T-cell (primary cell): Measurements from ENCODE around the gene EPDR1. TPM values are rescaled to one million over a fixed set of nuclear protein-coding genes. Genes with fewer than 3 reads are reported as not detected.

Experiments
- ATAC-seq, 4 experiments: fragments of 200-7000 bp in 3 of 4; fragments of 150-1000 bp in 1 of 4; cut with Tn5 transposase; replicated peaks in 1 of 4; 1 replicate in 3 of 4; 2 replicates in 1 of 4; pipeline ENCODE4 v1.10.0; 2021; ENCODE audit warnings: moderate library complexity in 3 of 4, mild to moderate bottlenecking in 2 of 4, moderate number of reproducible peaks in 1 of 4
- CTCF ChIA-PET, 2 donors: fragments of 300-600 bp; sonication (Branson Sonifier 250); formaldehyde crosslinking; loops; one replicate each; lab custom pipeline; 2022; ENCODE audit warnings: antibody characterized with exemption in 2 of 2; lab: Charles Lee
- POLR2A ChIA-PET, 2 donors: fragments of 300-600 bp; sonication (Branson Sonifier 250); formaldehyde crosslinking; loops; one replicate each; lab custom pipeline; 2022; ENCODE audit warnings: antibody characterized with exemption in 2 of 2; lab: Charles Lee
- DNase-seq, 35 experiments: peaks; one replicate each; pipeline versions ENCODE4 v3.0.0 to v3.0.0-alpha.2; 2013 to 2023
- H3K27ac ChIP-seq: one replicate; pipeline ENCODE4 v1.5.1; 2013; ENCODE audit warnings: low read length
- H3K27me3 ChIP-seq, 2 experiments: replicated peaks in 1 of 2; 1 replicate in 1 of 2; 2 replicates in 1 of 2; pipeline versions ENCODE4 v1.6.1 to v1.7.0; 2013; ENCODE audit warnings: low read length in 1 of 2, mixed read lengths in 1 of 2; ENCODE audit not compliant: control insufficient read depth in 2 of 2, insufficient read depth in 2 of 2; ENCODE audit errors: extremely low read depth in 1 of 2
- H3K36me3 ChIP-seq, 2 donors: 1 replicate in 1 of 2; 2 replicates in 1 of 2; pipeline versions ENCODE4 v1.6.1 to v1.7.0; 2013; ENCODE audit warnings: low read length in 1 of 2; ENCODE audit not compliant: control insufficient read depth in 2 of 2, insufficient read depth in 1 of 2; ENCODE audit errors: extremely low read depth in 1 of 2
- H3K4me1 ChIP-seq, 2 experiments: 1 replicate in 1 of 2; 2 replicates in 1 of 2; pipeline versions ENCODE4 v1.6.1 to v1.7.0; 2013; ENCODE audit warnings: low read length in 2 of 2, mixed read lengths in 1 of 2; ENCODE audit not compliant: insufficient read depth in 2 of 2, control insufficient read depth in 1 of 2; ENCODE audit errors: extremely low read depth in 1 of 2
- H3K4me3 ChIP-seq, 2 donors: 1 replicate in 1 of 2; 2 replicates in 1 of 2; pipeline versions ENCODE4 v1.5.1 to v1.7.0; 2013; ENCODE audit warnings: mild to moderate bottlenecking in 2 of 2, low read length in 1 of 2, moderate library complexity in 1 of 2; ENCODE audit not compliant: control insufficient read depth in 1 of 2; ENCODE audit errors: extremely low read depth in 1 of 2
- H3K9me3 ChIP-seq: 2 replicates; pipeline ENCODE4 v1.7.0; 2013
- H3K27ac Mint-ChIP-seq, 2 donors: one replicate each; pipeline ENCODE4 v1.8.0; 2020 to 2021; ENCODE audit warnings: mild to moderate bottlenecking in 2 of 2, mixed read lengths in 2 of 2
- H3K27me3 Mint-ChIP-seq, 2 donors: one replicate each; pipeline ENCODE4 v1.8.0; 2021 to 2022; ENCODE audit warnings: mixed read lengths in 2 of 2
- H3K36me3 Mint-ChIP-seq: one replicate; pipeline ENCODE4 v1.8.0; 2021; ENCODE audit warnings: mixed read lengths
- H3K4me1 Mint-ChIP-seq, 3 donors: one replicate each; pipeline ENCODE4 v1.8.0; 2020 to 2022; ENCODE audit warnings: mixed read lengths in 3 of 3, mild to moderate bottlenecking in 1 of 3
- H3K4me3 Mint-ChIP-seq, 3 donors: one replicate each; pipeline ENCODE4 v1.8.0; 2020 to 2022; ENCODE audit warnings: mild to moderate bottlenecking in 3 of 3, mixed read lengths in 3 of 3, moderate library complexity in 3 of 3
- H3K9me3 Mint-ChIP-seq, 3 donors: one replicate each; pipeline ENCODE4 v1.8.0; 2020 to 2022; ENCODE audit warnings: mixed read lengths in 3 of 3
- WGBS: methylation state at CpG from one replicate; pipeline ENCODE4 v1.1.5; 2013; ENCODE audit warnings: missing lambda C conversion rate; ENCODE audit not compliant: insufficient coverage; 5-methylcytosine and 5-hydroxymethylcytosine counted together
- total RNA-seq, 35 experiments: library from RNA in 6 of 35; stranded (reverse) in 6 of 35; fragments of 120-200 nt in 1 of 35; gene quantifications; one replicate each; pipeline versions ENCODE4 v1.2.1 to v1.2.4 and lab custom pipeline; 2013 to 2026

The EPDR1 gene
- 1 to 10 TPM in 2 of 5 donors, under 1 TPM in 3; 0.47 to 1.3 (median 0.68) TPM for total RNA-seq
- total RNA-seq (2013) = 0.63 TPM
- 0 to 2.0 (median 0.41) reads per million in 29 experiments for total RNA-seq (lab: John Stamatoyannopoulos, UW)

DNA sequence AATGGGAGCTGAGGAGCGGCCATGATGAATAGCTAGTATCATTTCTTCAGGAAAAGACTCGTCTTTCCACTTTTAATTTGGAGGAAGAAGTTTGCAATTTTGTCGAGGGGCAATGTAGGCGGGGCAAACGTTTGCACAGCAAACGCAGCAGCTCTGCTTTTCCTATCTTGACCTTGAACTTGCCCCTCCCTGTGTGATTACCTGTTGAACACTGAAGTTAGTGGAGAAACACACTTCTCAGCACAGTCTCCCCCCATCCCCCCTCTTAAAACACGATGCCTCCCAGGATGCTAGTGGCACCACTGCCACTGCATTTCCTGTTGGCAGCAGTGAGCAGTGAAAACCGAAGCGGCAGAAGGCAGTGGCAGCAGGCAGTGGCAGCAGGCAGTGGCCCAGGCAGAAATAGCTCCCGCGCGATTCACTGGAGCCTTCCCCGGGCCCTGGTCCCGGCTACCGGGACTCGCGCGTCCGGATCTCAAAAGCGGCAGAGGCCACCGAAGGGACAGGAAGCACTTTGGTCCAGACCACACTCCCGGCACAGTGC, at the start of gene EPDR1:
TSS of gene EPDR1 (plus strand) at position 336 of the 544 bp plus-strand sequence. CDS start 300 bp downstream, outside the sequence.
- Mint-ChIP-seq H3K9me3 (peaks cover 0 to 5% (median 3%) of the 10 kb centered on the region in 3 donors), H3K4me1 (peaks cover 20 to 26% (median 21%) of the 10 kb centered on the region in 3 donors), H3K27ac (no peak within 1 kb of the TSS), H3K27me3 (peaks cover 40 to 61% of the 10 kb centered on the region in 2 donors), H3K4me3 (peak within 1 kb of the TSS; percentile 70 to 83 (median 73)), H3K36me3 (no peaks in the 10 kb centered on the region)
- CTCF ChIA-PET = interaction anchor here in 1 of 2 donors (0.6 kb wide), 1 partner anchor 19 kb away, joined by 6 read pairs; no protein-coding TSS in a partner anchor
- Histone ChIP-seq H3K9me3 (no peaks in the 10 kb centered on the region), H3K4me3 (peak within 1 kb of the TSS; percentile 33 to 91), H3K4me1 (peaks cover 7 to 20% of the 10 kb centered on the region in 2 experiments), H3K27me3 (peaks cover 0 to 39% of the 10 kb centered on the region in 2 experiments), H3K36me3 (no peaks in the 10 kb centered on the region), H3K27ac (no peak within 1 kb of the TSS)
- POLR2A ChIA-PET = no interaction called here
- 9% methylated on average over 21 of the region's 22 CpGs for WGBS
- ATAC-seq (peak; percentile 59 to 83 (median 68)), DNase-seq (peak in 26 of 35 experiments; percentile 1 to 48 (median 18))

DNA sequence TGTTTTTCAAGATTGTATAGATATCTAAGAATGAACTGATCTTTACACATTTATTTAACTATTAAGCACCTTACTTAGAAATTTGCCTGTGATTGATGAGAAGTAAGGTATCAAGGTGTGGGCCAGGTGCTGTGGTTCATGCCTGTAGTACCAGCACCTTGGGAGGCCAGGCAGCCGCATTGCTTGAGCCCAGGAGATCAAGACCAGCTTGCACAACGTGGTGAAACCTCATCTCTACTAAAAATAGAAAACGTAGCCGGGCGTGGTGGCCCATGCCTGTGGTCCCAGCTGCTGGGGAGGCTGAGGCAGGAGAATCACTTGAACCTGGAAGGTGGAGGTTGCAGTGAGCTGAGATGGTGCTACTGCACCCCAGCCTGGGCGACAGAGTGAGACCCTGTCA, 38.4 kb upstream of the EPDR1 start:
- H3K27me3 ChIP-seq = peaks cover 0 to 3% of the 10 kb centered on the region in 2 experiments
- H3K9me3 Mint-ChIP-seq = peaks cover 0 to 3% (median 0%) of the 10 kb centered on the region in 3 donors
- no peak overlapping the region for H3K4me3 ChIP-seq
- ATAC-seq (no peak), DNase-seq (no peak)
- no peaks in the 10 kb centered on the region for H3K4me1 Mint-ChIP-seq
- no CpG with 5 or more reads among the region's 6 CpGs for WGBS
- no peak overlapping the region for H3K27ac ChIP-seq
- no peak overlapping the region for H3K4me3 Mint-ChIP-seq
- H3K27ac Mint-ChIP-seq = no peak overlapping the region
- H3K4me1 ChIP-seq = no peaks in the 10 kb centered on the region
- no peaks in the 10 kb centered on the region for H3K36me3 Mint-ChIP-seq
- H3K9me3 ChIP-seq = no peaks in the 10 kb centered on the region
- peaks cover 7 to 12% of the 10 kb centered on the region in 2 donors for H3K27me3 Mint-ChIP-seq
- CTCF ChIA-PET = no interaction called here
- POLR2A ChIA-PET = no interaction called here
- H3K36me3 ChIP-seq = no peaks in the 10 kb centered on the region

DNA sequence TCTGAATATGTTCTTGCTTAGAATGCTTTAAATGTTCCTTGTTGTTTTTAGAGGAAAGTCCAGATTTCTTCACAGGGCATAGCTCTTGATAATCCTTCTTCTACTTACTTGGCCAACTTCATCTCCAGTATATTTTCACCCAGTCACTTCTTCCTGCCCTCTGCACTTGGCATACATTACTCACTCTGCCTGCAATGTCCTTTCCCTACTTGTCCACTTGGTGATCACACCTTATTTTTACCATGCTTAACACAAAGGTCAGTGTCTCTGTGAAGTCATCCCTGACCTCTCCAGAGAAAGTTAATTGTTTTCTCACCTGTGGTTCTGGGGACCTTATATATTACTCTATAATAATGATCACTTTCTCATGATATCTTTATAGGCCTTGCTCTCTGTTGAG, 27.1 kb upstream of the EPDR1 start:
- H3K27ac Mint-ChIP-seq = no peak overlapping the region
- no peaks in the 10 kb centered on the region for H3K27me3 ChIP-seq
- H3K9me3 Mint-ChIP-seq = no peaks in the 10 kb centered on the region
- no peaks in the 10 kb centered on the region for H3K4me1 ChIP-seq
- DNase-seq = no peak
- no peaks in the 10 kb centered on the region for H3K4me1 Mint-ChIP-seq
- H3K36me3 Mint-ChIP-seq = no peaks in the 10 kb centered on the region
- H3K4me3 ChIP-seq = no peak overlapping the region
- ChIA-PET POLR2A (no interaction called here), CTCF (no interaction called here)
- no peak overlapping the region for H3K4me3 Mint-ChIP-seq
- H3K27me3 Mint-ChIP-seq = peaks cover 12 to 19% of the 10 kb centered on the region in 2 donors
- no peak overlapping the region for H3K27ac ChIP-seq
- no peaks in the 10 kb centered on the region for H3K9me3 ChIP-seq
- no peak for ATAC-seq
- no peaks in the 10 kb centered on the region for H3K36me3 ChIP-seq

DNA sequence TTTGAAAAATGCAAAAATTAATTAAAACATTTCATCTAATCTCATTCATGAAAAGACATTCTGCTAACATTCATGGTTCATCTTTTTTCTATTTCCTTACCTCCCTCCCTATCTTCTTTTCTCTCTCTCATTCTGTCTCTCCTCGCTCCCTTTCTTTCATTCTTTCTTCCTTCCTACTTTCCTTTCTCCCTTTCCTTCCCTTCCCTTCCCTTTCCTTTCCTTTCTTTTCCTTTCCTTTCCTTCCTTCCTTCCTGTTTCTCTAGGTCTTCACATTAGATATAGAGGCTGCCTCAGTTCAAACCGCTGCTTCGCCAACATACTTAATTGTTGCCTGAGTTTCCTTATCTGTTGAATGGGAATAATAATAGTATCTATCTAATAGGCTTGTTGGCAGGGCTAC, 25.8 kb upstream of the EPDR1 start:
- no peaks in the 10 kb centered on the region for H3K9me3 ChIP-seq
- no peak overlapping the region for H3K27ac Mint-ChIP-seq
- ChIA-PET POLR2A (no interaction called here), CTCF (no interaction called here)
- no peaks in the 10 kb centered on the region for H3K4me1 Mint-ChIP-seq
- no peaks in the 10 kb centered on the region for H3K27me3 ChIP-seq
- H3K36me3 ChIP-seq = no peaks in the 10 kb centered on the region
- ATAC-seq (no peak), DNase-seq (no peak)
- WGBS = 88% methylated on average over 1 of the region's 3 CpGs
- no peak overlapping the region for H3K27ac ChIP-seq
- no peak overlapping the region for H3K4me3 ChIP-seq
- H3K27me3 Mint-ChIP-seq = peaks cover 12 to 13% of the 10 kb centered on the region in 2 donors
- no peaks in the 10 kb centered on the region for H3K4me1 ChIP-seq
- H3K4me3 Mint-ChIP-seq = no peak overlapping the region
- H3K9me3 Mint-ChIP-seq = no peaks in the 10 kb centered on the region
- H3K36me3 Mint-ChIP-seq = no peaks in the 10 kb centered on the region

DNA sequence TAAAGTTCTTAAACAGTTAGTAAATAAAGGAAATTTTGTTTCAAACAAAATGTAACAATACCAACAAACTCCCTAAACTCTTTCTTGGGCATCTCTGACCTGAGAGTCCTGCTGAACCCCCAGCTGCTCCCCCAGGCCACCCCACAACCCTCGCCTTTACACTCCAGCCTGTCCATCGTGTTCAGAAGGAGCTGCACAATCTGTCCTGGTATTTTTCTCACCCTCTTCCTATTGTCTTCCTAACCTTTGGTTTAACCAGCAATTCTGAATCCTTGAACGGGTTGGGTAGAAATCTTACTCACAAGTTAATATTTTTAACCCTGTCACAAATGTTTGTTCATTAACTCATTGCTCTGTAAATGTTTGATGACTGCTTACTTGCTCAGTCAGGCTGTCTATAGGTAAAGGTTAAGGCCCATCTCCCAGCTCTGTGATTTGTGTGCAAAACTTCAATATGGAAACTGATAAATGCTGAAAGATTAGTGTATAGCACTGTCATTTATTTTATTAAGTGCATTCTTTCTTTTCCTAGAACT, 20.7 kb upstream of the EPDR1 start:
- Mint-ChIP-seq H3K27ac (no peak overlapping the region), H3K4me3 (no peak overlapping the region), H3K27me3 (peaks cover 7 to 11% of the 10 kb centered on the region in 2 donors), H3K36me3 (no peaks in the 10 kb centered on the region), H3K4me1 (peaks cover 0 to 2% (median 1%) of the 10 kb centered on the region in 3 donors), H3K9me3 (no peaks in the 10 kb centered on the region)
- no peaks in the 10 kb centered on the region for H3K27me3 ChIP-seq
- no peak overlapping the region for H3K27ac ChIP-seq
- no peak for DNase-seq
- H3K4me1 ChIP-seq = no peaks in the 10 kb centered on the region
- no peak for ATAC-seq
- no peaks in the 10 kb centered on the region for H3K36me3 ChIP-seq
- H3K4me3 ChIP-seq = no peak overlapping the region
- POLR2A ChIA-PET = no interaction called here
- CTCF ChIA-PET = no interaction called here
- WGBS = 76% methylated on average over 2 of the region's 3 CpGs
- H3K9me3 ChIP-seq = no peaks in the 10 kb centered on the region

DNA sequence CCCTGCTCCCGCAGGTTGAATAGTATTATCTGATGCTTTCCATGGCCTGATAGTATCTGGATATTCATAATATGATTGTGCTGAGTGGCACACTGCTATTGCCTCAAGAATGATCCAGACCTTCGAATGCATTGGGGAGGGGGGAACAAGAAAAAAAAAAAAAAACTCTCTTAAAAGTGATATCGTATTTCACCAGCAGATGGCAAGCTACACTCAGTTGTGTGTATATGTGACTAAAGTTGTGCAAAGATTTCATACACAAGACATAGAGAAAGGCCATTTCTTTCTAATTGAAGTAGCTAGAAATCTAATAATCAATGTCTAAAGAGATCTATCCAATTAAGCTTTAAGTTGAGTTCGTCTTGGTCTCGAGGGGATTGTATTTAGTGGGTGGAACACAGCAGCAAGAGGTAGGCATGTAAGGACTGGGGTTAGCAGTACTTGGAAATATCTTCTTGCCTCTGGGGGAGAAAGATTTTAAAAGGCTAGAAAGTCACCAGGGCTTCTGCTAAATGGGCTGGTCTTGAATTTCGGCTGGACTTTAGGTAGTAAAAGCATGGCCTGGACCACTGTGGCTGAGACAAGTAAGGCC, 19.1 kb upstream of the EPDR1 start:
- 22% methylated on average over 3 of the region's 6 CpGs for WGBS

More for the DNA sequence above, 19.1 kb upstream of the EPDR1 start:
- no peak overlapping the region for H3K4me3 ChIP-seq
- ChIA-PET CTCF (interaction anchor here (0.7 to 1.1 kb wide), 5 partner anchors 9 to 1636 kb away, joined by 3 to 6 read pairs (median 5); partner anchors contain the start of gene EPDR1 (in 1 of the 2)), POLR2A (interaction anchor here in 1 of 2 donors (0.7 kb wide), 1 partner anchor 242 kb away, joined by 6 read pairs; no protein-coding TSS in a partner anchor)
- no peaks in the 10 kb centered on the region for H3K36me3 ChIP-seq
- H3K4me3 Mint-ChIP-seq = no peak overlapping the region
- no peak overlapping the region for H3K27ac Mint-ChIP-seq
- peaks cover 0 to 2% (median 1%) of the 10 kb centered on the region in 3 donors for H3K4me1 Mint-ChIP-seq
- no peaks in the 10 kb centered on the region for H3K9me3 ChIP-seq
- H3K9me3 Mint-ChIP-seq = no peaks in the 10 kb centered on the region
- no peaks in the 10 kb centered on the region for H3K4me1 ChIP-seq
- H3K27me3 Mint-ChIP-seq = peaks cover 9 to 10% of the 10 kb centered on the region in 2 donors
- ATAC-seq (no peak), DNase-seq (peak in 1 of 35 experiments; percentile 25)
- no peak overlapping the region for H3K27ac ChIP-seq
- H3K36me3 Mint-ChIP-seq = no peaks in the 10 kb centered on the region
- H3K27me3 ChIP-seq = no peaks in the 10 kb centered on the region
